GM12878 (cell line): Measurements from ENCODE around the gene ROCK2. TPM values are rescaled to one million over a fixed set of nuclear protein-coding genes. Genes with fewer than 3 reads are reported as not detected.

Experiments
- ATAC-seq: fragments of 200-7000 bp; cut with Tn5 transposase; 3 replicates; pipeline ENCODE4 v1.9.1; 2020; ENCODE audit warnings: mild to moderate bottlenecking, moderate library complexity
- BruUV-seq: library from RNA; stranded (reverse); fragments of 400-500 nt; replicated peaks from 2 replicates; lab custom pipeline; 2021; lab: Mats Ljungman, UMichigan
- CTCF ChIA-PET: fragments of 300-600 bp; sonication (Branson Sonifier 250); formaldehyde crosslinking; extraction: SDS; loops from one replicate; lab custom pipeline; 2021; ENCODE audit warnings: inconsistent platforms; lab: Yijun Ruan, JAX
- POLR2A ChIA-PET: fragments of 350-600 bp; formaldehyde crosslinking; extraction: SDS; loops from one replicate; lab custom pipeline; 2021; ENCODE audit warnings: inconsistent platforms; lab: Charles Lee
- RAD21 ChIA-PET: fragments of 300-600 bp; sonication (Branson Sonifier 250); formaldehyde crosslinking; loops from one replicate; lab custom pipeline; 2023; ENCODE audit warnings: antibody characterized with exemption; ENCODE audit not compliant: unreplicated experiment; lab: Charles Lee
- SMC1A ChIA-PET: fragments of 300-600 bp; sonication (Branson Sonifier 250); formaldehyde crosslinking; loops from one replicate; lab custom pipeline; 2023; ENCODE audit not compliant: unreplicated experiment, uncharacterized antibody; lab: Charles Lee
- DNase-seq: peaks from one replicate; pipeline ENCODE4 v3.0.0-alpha.2; 2011; ENCODE audit warnings: low read depth, low spot score
- FAIRE-seq: peaks from 3 replicates; lab custom pipeline; 2011; peaks lifted over from hg19 to GRCh38; lab: Jason Lieb, UNC
- H2AFZ ChIP-seq: 2 replicates; pipeline ENCODE4 v1.6.0; 2011; ENCODE audit warnings: low read depth, low read length, control low read depth; ENCODE audit not compliant: control insufficient read depth
- H3K27ac ChIP-seq: 2 replicates; pipeline ENCODE4 v1.5.1; 2011; ENCODE audit warnings: control low read depth; ENCODE audit not compliant: control insufficient read depth, insufficient read depth
- H3K27me3 ChIP-seq, 2 experiments: replicated peaks in 1 of 2; 2 replicates each; pipeline versions ENCODE4 v1.6.0 to v1.6.1; 2011; ENCODE audit warnings: low read length in 1 of 2; ENCODE audit not compliant: control insufficient read depth in 2 of 2, insufficient read depth in 2 of 2
- H3K36me3 ChIP-seq, 2 experiments: 2 replicates each; pipeline ENCODE4 v1.5.1; 2011; ENCODE audit warnings: low read length in 1 of 2; ENCODE audit not compliant: control insufficient read depth in 2 of 2, insufficient read depth in 2 of 2
- H3K4me1 ChIP-seq: 2 replicates; pipeline ENCODE4 v1.6.1; 2011; ENCODE audit warnings: mild to moderate bottlenecking, low read length, moderate library complexity, mixed read lengths; ENCODE audit not compliant: control insufficient read depth, insufficient read depth
- H3K4me2 ChIP-seq: 2 replicates; pipeline ENCODE4 v1.6.0; 2011; ENCODE audit warnings: control low read depth; ENCODE audit not compliant: control insufficient read depth, insufficient read depth
- H3K4me3 ChIP-seq: fragments of 200-600 bp; sonication (generic); 2 replicates; pipeline ENCODE4 v1.5.1; 2016
- H3K79me2 ChIP-seq: 2 replicates; pipeline ENCODE4 v1.6.0; 2011; ENCODE audit warnings: low read length; ENCODE audit not compliant: control insufficient read depth, insufficient read depth
- H3K9ac ChIP-seq: 2 replicates; pipeline ENCODE4 v1.8.0; 2011; ENCODE audit warnings: low read length, control low read depth, mixed read lengths; ENCODE audit not compliant: control insufficient read depth, insufficient read depth
- H3K9me3 ChIP-seq: replicated peaks from 3 replicates; pipeline ENCODE4 v1.5.1; 2011; ENCODE audit warnings: mild to moderate bottlenecking, low read length; ENCODE audit not compliant: control insufficient read depth, insufficient read depth
- H4K20me1 ChIP-seq: 2 replicates; pipeline ENCODE4 v1.6.0; 2011; ENCODE audit not compliant: control insufficient read depth, insufficient read depth
- CEBPZ ChIP-seq: fragments of 150-350 bp; IDR thresholded peaks from 2 replicates; pipeline ENCODE4 v1.6.1; 2016; ENCODE audit warnings: low read depth, low read length
- ETV6 ChIP-seq, 2 experiments: fragments of 450-650 bp in 1 of 2; IDR thresholded peaks in 1 of 2; conservative IDR thresholded peaks in 1 of 2; 2 replicates each; pipeline ENCODE4 v1.6.1; 2014; ENCODE audit warnings: antibody characterized with exemption in 1 of 2, borderline replicate concordance in 1 of 2, low read depth in 1 of 2, mild to moderate bottlenecking in 1 of 2, moderate library complexity in 1 of 2
- IKZF1 ChIP-seq: fragments of 450-650 bp; conservative IDR thresholded peaks from 2 replicates; pipeline ENCODE4 v1.6.1; 2017; ENCODE audit warnings: antibody characterized with exemption, mild to moderate bottlenecking
- IRF4 ChIP-seq: IDR thresholded peaks from 2 replicates; pipeline ENCODE4 v1.6.1; 2011; ENCODE audit warnings: low read depth, low read length
- MTA2 ChIP-seq: fragments of 450-650 bp; IDR thresholded peaks from 2 replicates; pipeline ENCODE4 v1.6.1; 2016; ENCODE audit warnings: low read depth, mild to moderate bottlenecking, moderate library complexity
- TCF7 ChIP-seq: IDR thresholded peaks from 2 replicates; pipeline ENCODE4 v1.6.1; 2014; ENCODE audit warnings: antibody characterized with exemption, borderline replicate concordance
- ZBED1 ChIP-seq: IDR thresholded peaks from 2 replicates; pipeline ENCODE4 v1.6.1; 2016; ENCODE audit warnings: borderline replicate concordance
- ZBTB33 ChIP-seq: fragments of 450-650 bp; IDR thresholded peaks from 2 replicates; pipeline ENCODE4 v1.6.1; 2017; ENCODE audit warnings: mild to moderate bottlenecking
- ZNF622 ChIP-seq: fragments of 450-650 bp; IDR thresholded peaks from 2 replicates; pipeline ENCODE4 v1.6.1; 2017; ENCODE audit warnings: mild to moderate bottlenecking, inconsistent platforms
- ZSCAN29 ChIP-seq: fragments of 450-650 bp; IDR thresholded peaks from 2 replicates; pipeline ENCODE4 v1.6.1; 2017; ENCODE audit warnings: mild to moderate bottlenecking, moderate library complexity
- WGBS: methylation state at CpG from one replicate; pipeline ENCODE4 v1.1.6; 2016; ENCODE audit warnings: low lambda C conversion rate; ENCODE audit not compliant: insufficient replicate concordance, insufficient coverage; ENCODE audit errors: missing lambda C conversion rate; 5-methylcytosine and 5-hydroxymethylcytosine counted together
- in situ Hi-C: fragments of 300-500 bp; cut with MboI; formaldehyde crosslinking; loops from 9 replicates; pipeline ENCODE4 v1.14.3; 2018; ENCODE audit warnings: mixed read lengths
- intact Hi-C: fragments of 100-400 bp; cut with micrococcal nuclease; formaldehyde crosslinking; loops from one replicate; pipeline ENCODE4 v1.14.2; 2022; ENCODE audit not compliant: unreplicated experiment
- polyA plus RNA-seq, 11 experiments: library from polyadenylated mRNA; depleted of rRNA in 4 of 11; unstranded in 6 of 11; stranded (reverse) in 5 of 11; fragments of >200 nt; fragmentation: Nextera tagmentation in 4 of 11; fragmentation: Illumina TruSeq in 1 of 11; extraction: Ambion mirVana in 4 of 11; extraction: Trizol in 1 of 11; gene quantifications; 1 replicate in 1 of 11; 2 replicates in 10 of 11; pipeline versions ENCODE4 v1.2.1 to v1.2.3, GENCODE V29; 2011 to 2016; ENCODE audit warnings: inconsistent platforms in 2 of 11, missing spikeins in 2 of 11, low read depth in 1 of 11
- total RNA-seq, 4 experiments: library from RNA; depleted of rRNA in 3 of 4; stranded (reverse); fragments of >200 nt in 3 of 4; fragmentation: Illumina TruSeq in 1 of 4; extraction: Trizol in 1 of 4; gene quantifications; 2 replicates each; pipeline versions ENCODE4 v1.2.1 to v1.2.3, GENCODE V29; 2013 to 2021

The ROCK2 gene
- total and polyA plus RNA-seq, 10 of the 15 experiments (the other 5 are each of a cell fraction or from before 2014, with no cell fraction given): 4.6 to 22.1 (median 8.3) TPM

GRCh38 chr2:11309706-11310105 is 34.7 kb downstream of the ROCK2 start (continued):
- TF ChIP-seq ETV6 (conservative IDR thresholded peaks at IDR 0.05 in 1 of 2, IDR thresholded peaks at IDR 0.05 in 1 of 2; ENCODE audit: borderline replicate concordance in 1 of 2, low read depth in 1 of 2): no peak
- TF ChIP-seq IKZF1: no peak

GRCh38 chr2:11307764-11308415 is 36.5 kb downstream of the ROCK2 start:
- SMC1A ChIA-PET: no interaction called here
- RAD21 ChIA-PET: no interaction called here
- H3K4me3 ChIP-seq: no peak overlapping the region
- no peak overlapping the region for H3K4me2 ChIP-seq
- H3K79me2 ChIP-seq: peaks cover 5% of the 10 kb centered on the region
- H2AFZ ChIP-seq: no peak overlapping the region
- no peak overlapping the region for H3K9ac ChIP-seq
- CTCF ChIA-PET: no interaction called here
- no peak for TF ChIP-seq IRF4
- TF ChIP-seq ZBTB33: no peak
- TF ChIP-seq ZNF622: no peak
- no peak for TF ChIP-seq CEBPZ
- no peak for TF ChIP-seq ZBED1
- TF ChIP-seq ZSCAN29: no peak
- no peak for TF ChIP-seq MTA2
- TF ChIP-seq TCF7: no peak
- H3K27me3 ChIP-seq: no peaks in the 10 kb centered on the region
- no peaks in the 10 kb centered on the region for H3K4me1 ChIP-seq
- H3K36me3 ChIP-seq: no peaks in the 10 kb centered on the region
- POLR2A ChIA-PET: interaction anchor here (0.6 kb wide), 1 partner anchor 39 kb away, joined by 3 read pairs; no protein-coding TSS in a partner anchor
- DNase-seq: no peak
- H3K27ac ChIP-seq: no peak overlapping the region
- in situ Hi-C loops: no loop called here
- WGBS: 100% methylated on average over 13 of the region's 18 CpGs
- no peaks in the 10 kb centered on the region for H4K20me1 ChIP-seq
- no TSS peak for BruUV-seq
- ATAC-seq: no peak
- no peak for FAIRE-seq
- intact Hi-C loops: no loop called here
- no peaks in the 10 kb centered on the region for H3K9me3 ChIP-seq
